HUES48 (cell line): ENCODE measurements around the gene ANKRD28.
"Not testable (repeated sequence)": the region's sequence is repeated elsewhere in the genome, so short reads cannot be mapped to it uniquely, and the experiment has no call there.

Experiments used
- H3K27ac ChIP-seq: one replicate; pipeline ENCODE4 v1.7.0; 2013; ENCODE audit warnings: low read depth, low read length, inconsistent platforms
- H3K27me3 ChIP-seq: 2 replicates; pipeline ENCODE4 v1.6.1; 2013; ENCODE audit warnings: mild to moderate bottlenecking, low read length; ENCODE audit not compliant: control insufficient read depth, insufficient read depth
- H3K36me3 ChIP-seq: 2 replicates; pipeline ENCODE4 v1.6.1; 2013; ENCODE audit warnings: low read length; ENCODE audit not compliant: control insufficient read depth, insufficient read depth
- H3K4me1 ChIP-seq: 2 replicates; pipeline ENCODE4 v1.6.1; 2013; ENCODE audit warnings: mild to moderate bottlenecking, low read length; ENCODE audit not compliant: control insufficient read depth, insufficient read depth
- H3K4me3 ChIP-seq: 2 replicates; pipeline ENCODE4 v1.5.1; 2013; ENCODE audit warnings: mild to moderate bottlenecking, low read depth, low read length
- H3K9ac ChIP-seq: 2 replicates; pipeline ENCODE4 v1.6.1; 2013; ENCODE audit warnings: mild to moderate bottlenecking, low read depth, low read length, moderate library complexity
- H3K9me3 ChIP-seq: 2 replicates; pipeline ENCODE4 v1.6.1; 2013; ENCODE audit warnings: low read length; ENCODE audit not compliant: control insufficient read depth, insufficient read depth

ANKRD28 gene

GRCh38 chr3:15820911-15821310, 23.1 kb upstream of the ANKRD28 start:
- Histone ChIP-seq H3K27me3 (no peaks in the 10 kb centered on the region), H3K4me1 (peaks cover 5% of the 10 kb centered on the region; the same call in 1 of the 2 replicates), H3K9ac (no peak overlapping the region), H3K9me3 (no peaks in the 10 kb centered on the region), H3K4me3 (no peak overlapping the region), H3K27ac (no peak overlapping the region), H3K36me3 (no peaks in the 10 kb centered on the region)

- Histone ChIP-seq H3K9me3 (no peaks in the 10 kb centered on the region), H3K4me3 (no peak overlapping the region), H3K4me1 (peaks cover 5% of the 10 kb centered on the region; the same call in 1 of the 2 replicates), H3K9ac (no peak overlapping the region), H3K27me3 (no peaks in the 10 kb centered on the region), H3K27ac (no peak overlapping the region), H3K36me3 (no peaks in the 10 kb centered on the region)
Measured at GRCh38 chr3:15819576-15819975, 21.8 kb upstream of the ANKRD28 start.

GRCh38 chr3:15819043-15819442, 21.3 kb upstream of the ANKRD28 start:
- H3K27me3 ChIP-seq: no peaks in the 10 kb centered on the region
- H3K36me3 ChIP-seq: no peaks in the 10 kb centered on the region
- no peak overlapping the region for H3K4me3 ChIP-seq
- no peak overlapping the region for H3K27ac ChIP-seq
- H3K4me1 ChIP-seq: peaks cover 5% of the 10 kb centered on the region; the same call in 1 of the 2 replicates
- H3K9me3 ChIP-seq: no peaks in the 10 kb centered on the region
- H3K9ac ChIP-seq: no peak overlapping the region

- no peak overlapping the region for H3K9ac ChIP-seq
- no peak overlapping the region for H3K4me3 ChIP-seq
- H3K27me3 ChIP-seq: no peaks in the 10 kb centered on the region
- no peaks in the 10 kb centered on the region for H3K36me3 ChIP-seq
- no peaks in the 10 kb centered on the region for H3K9me3 ChIP-seq
- no peaks in the 10 kb centered on the region for H3K4me1 ChIP-seq
- H3K27ac ChIP-seq: no peak overlapping the region
Measured at GRCh38 chr3:15815696-15816095, 17.9 kb upstream of the ANKRD28 start.

GRCh38 chr3:15813079-15813478, 15.3 kb upstream of the ANKRD28 start:
- not testable (repeated sequence) for H3K4me1 ChIP-seq, H3K4me3 ChIP-seq, H3K9ac ChIP-seq, H3K27ac ChIP-seq, H3K36me3 ChIP-seq, H3K9me3 ChIP-seq, H3K27me3 ChIP-seq

GRCh38 chr3:15812183-15812582, 14.4 kb upstream of the ANKRD28 start:
- H3K4me3 ChIP-seq: no peak overlapping the region

GRCh38 chr3:15810702-15811101, 12.9 kb upstream of the ANKRD28 start:
- Histone ChIP-seq H3K9ac (no peak overlapping the region), H3K9me3 (no peaks in the 10 kb centered on the region), H3K36me3 (no peaks in the 10 kb centered on the region), H3K4me1 (peaks cover 3% of the 10 kb centered on the region; the same call in 1 of the 2 replicates), H3K27me3 (no peaks in the 10 kb centered on the region), H3K4me3 (no peak overlapping the region), H3K27ac (no peak overlapping the region)

More at GRCh38 chr3:15812183-15812582, 14.4 kb upstream of the ANKRD28 start:
- H3K9me3 ChIP-seq: no peaks in the 10 kb centered on the region
- no peaks in the 10 kb centered on the region for H3K36me3 ChIP-seq
- H3K9ac ChIP-seq: no peak overlapping the region
- no peak overlapping the region for H3K27ac ChIP-seq
- H3K4me1 ChIP-seq: 0 out of 2 replicates have a peak, but pooled peaks cover 3% of the 10 kb centered on the region
- H3K27me3 ChIP-seq: no peaks in the 10 kb centered on the region

- no peaks in the 10 kb centered on the region for H3K27me3 ChIP-seq
- H3K4me3 ChIP-seq: no peak overlapping the region
- H3K4me1 ChIP-seq: peaks cover 13% of the 10 kb centered on the region
- H3K36me3 ChIP-seq: no peaks in the 10 kb centered on the region
- H3K27ac ChIP-seq: no peak overlapping the region
- H3K9ac ChIP-seq: no peak overlapping the region
- H3K9me3 ChIP-seq: no peaks in the 10 kb centered on the region
Measured at GRCh38 chr3:15809313-15809712, 11.5 kb upstream of the ANKRD28 start.

GRCh38 chr3:15808679-15809310, 11.0 kb upstream of the ANKRD28 start:
- H3K4me1 ChIP-seq: peaks cover 13% of the 10 kb centered on the region
- no peaks in the 10 kb centered on the region for H3K9me3 ChIP-seq
- no peak overlapping the region for H3K4me3 ChIP-seq
- H3K27ac ChIP-seq: no peak overlapping the region
- no peaks in the 10 kb centered on the region for H3K27me3 ChIP-seq
- H3K36me3 ChIP-seq: no peaks in the 10 kb centered on the region
- H3K9ac ChIP-seq: no peak overlapping the region

GRCh38 chr3:15805756-15806266, 8.0 kb upstream of the ANKRD28 start:
- Histone ChIP-seq H3K9ac (no peak overlapping the region), H3K27me3 (no peaks in the 10 kb centered on the region), H3K36me3 (no peaks in the 10 kb centered on the region), H3K9me3 (no peaks in the 10 kb centered on the region), H3K4me1 (peaks cover 13% of the 10 kb centered on the region), H3K27ac (no peak overlapping the region), H3K4me3 (no peak overlapping the region)

GRCh38 chr3:15804553-15805095, 6.8 kb upstream of the ANKRD28 start:
- H3K36me3 ChIP-seq: no peaks in the 10 kb centered on the region
- no peak overlapping the region for H3K9ac ChIP-seq
- H3K27ac ChIP-seq: no peak overlapping the region
- no peaks in the 10 kb centered on the region for H3K27me3 ChIP-seq
- peaks cover 13% of the 10 kb centered on the region for H3K4me1 ChIP-seq
- no peak overlapping the region for H3K4me3 ChIP-seq
- H3K9me3 ChIP-seq: no peaks in the 10 kb centered on the region
